Sigmoid colon (tissue), 4 donors: ENCODE measurements around the gene DCC.

Experiments used
- CTCF ChIP-seq, 4 experiments: fragments of 450-650 bp in 3 of 4; fragments of 200-600 bp in 1 of 4; IDR thresholded peaks; one replicate each; pipeline ENCODE4 v1.5.1; 2016 to 2019; ENCODE audit warnings: antibody characterized with exemption in 4 of 4, mild to moderate bottlenecking in 3 of 4, moderate library complexity in 2 of 4
- EP300 ChIP-seq, 4 donors: sonication (generic); formaldehyde crosslinking; IDR thresholded peaks; one replicate each; pipeline ENCODE4 v1.6.1; 2017; ENCODE audit warnings: antibody characterized with exemption in 4 of 4
- POLR2A ChIP-seq, 2 donors: fragments of 450-650 bp; IDR thresholded peaks; one replicate each; pipeline ENCODE4 v1.6.1; 2016; ENCODE audit warnings: antibody characterized with exemption in 2 of 2, mild to moderate bottlenecking in 2 of 2, moderate library complexity in 2 of 2
- POLR2AphosphoS5 ChIP-seq, 4 donors: sonication (generic); formaldehyde crosslinking; IDR thresholded peaks; one replicate each; pipeline ENCODE4 v1.6.1; 2017; ENCODE audit warnings: antibody characterized with exemption in 4 of 4

- TF ChIP-seq CTCF (IDR thresholded peaks at IDR 0.05), result no peak
- TF ChIP-seq POLR2A (IDR thresholded peaks at IDR 0.05), result no peak
- no peak for TF ChIP-seq POLR2AphosphoS5 (IDR thresholded peaks at IDR 0.05)
- TF ChIP-seq EP300 (IDR thresholded peaks at IDR 0.05), result no peak
Measured at GRCh38 chr18:52403291-52404021, 63.5 kb downstream of the DCC start.
